ENCODE data around the gene PRR20B.
"Not testable (repeated sequence)": the region's sequence is repeated elsewhere in the genome, so short reads cannot be mapped to it uniquely, and the experiment has no call there.

Gene PRR20B

GRCh38 chr13:57160332-57160731 is 13.0 kb downstream of the PRR20B start, which contains the start of gene PRR20D:
Gene PRR20D, plus strand, starts transcription at chr13:57160632. Its CDS starts 387 bp downstream, at chr13:57161019.
- H3K4me3 ChIP-seq (ENCODE audit: control insufficient read depth, low read depth, low read length); DNase-seq (ENCODE audit: low read depth): not testable (repeated sequence)

- not testable (repeated sequence) for DNase-seq (ENCODE audit: low read depth); H3K4me3 ChIP-seq (ENCODE audit: control insufficient read depth, low read depth, low read length)
These were observed 19.6 kb downstream of the PRR20B start, which contains the start of gene PRR20E for GRCh38 chr13:57166897-57167296. Gene PRR20E, plus strand, starts transcription at chr13:57167197. Its CDS starts 387 bp downstream, at chr13:57167584.

GRCh38 chr13:57191667-57192066 is 44.4 kb downstream of the PRR20B start:
- no peak for TF ChIP-seq CTCF (conservative IDR thresholded peaks at IDR 0.05; ENCODE audit: control insufficient read depth, insufficient read depth, low read depth, low read length)
- no peak overlapping the region for H3K4me3 ChIP-seq (ENCODE audit: control insufficient read depth, low read depth, low read length)
- no peak for DNase-seq (ENCODE audit: low read depth)

Data from fibroblast of mammary gland (primary cell).